ENCODE measurements around the gene TNFRSF13B.
"Not testable (repeated sequence)": the region's sequence is repeated elsewhere in the genome, so short reads cannot be mapped to it uniquely, and the experiment has no call there.

Gene TNFRSF13B

DNA sequence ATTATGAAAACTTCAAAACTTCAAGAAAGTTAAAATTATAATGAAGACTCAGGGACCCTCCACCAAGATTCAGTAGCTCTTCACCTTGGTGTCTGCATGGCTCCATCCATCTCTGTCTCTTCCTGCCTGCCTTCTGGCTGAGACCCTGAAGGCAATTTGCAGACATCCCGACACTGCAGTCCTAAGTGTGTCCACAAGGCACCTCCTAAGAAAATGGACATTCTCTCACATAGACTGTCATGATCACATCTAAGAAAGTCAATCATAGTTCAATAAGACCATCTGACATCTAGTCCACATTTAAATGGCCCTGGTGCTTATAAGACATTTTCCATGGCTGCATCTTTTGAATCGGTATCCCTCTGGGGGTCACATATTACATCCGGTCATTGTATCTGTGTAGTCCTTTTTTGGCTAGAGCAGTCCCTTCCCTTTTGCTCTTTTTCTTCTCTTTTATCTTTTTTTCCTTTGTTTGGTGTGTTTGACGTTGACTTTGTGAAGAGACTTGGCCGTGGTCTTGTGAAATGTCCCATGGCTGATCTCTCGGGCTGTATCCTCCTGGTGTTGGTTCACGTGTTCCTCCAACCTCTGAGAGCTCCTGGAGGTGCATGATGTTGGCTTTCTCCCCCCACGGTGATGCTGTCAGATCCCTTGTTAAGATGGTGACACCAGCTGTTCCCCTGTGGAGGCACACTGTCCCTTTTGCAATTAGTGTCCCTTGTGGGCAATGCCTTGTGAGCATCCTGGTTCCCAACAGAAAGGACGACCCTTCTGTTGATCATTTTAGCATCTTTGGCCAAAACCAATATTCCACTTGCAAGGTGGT is 5.0 kb upstream of the TNFRSF13B start:
- H3K27ac ChIP-seq (ENCODE audit: low read length), result no peak overlapping the region
- H3K27me3 ChIP-seq (ENCODE audit: low read depth, low read length), result no peaks in the 10 kb centered on the region
- H3K4me1 ChIP-seq (ENCODE audit: control insufficient read depth in 1 of 2, insufficient read depth in 2 of 2, low read length in 2 of 2), result no peaks in the 10 kb centered on the region
- no peaks in the 10 kb centered on the region for H3K9me3 ChIP-seq (ENCODE audit: control insufficient read depth in 1 of 2, low read length in 2 of 2)
- no peak overlapping the region for H3K4me3 ChIP-seq (ENCODE audit: low read depth in 1 of 2, low read length in 2 of 2)
- no peaks in the 10 kb centered on the region for H3K36me3 ChIP-seq (ENCODE audit: control insufficient read depth in 1 of 2, insufficient read depth in 2 of 2, low read length in 2 of 2)

- no peak overlapping the region for H3K4me3 ChIP-seq (ENCODE audit: low read depth in 1 of 2, low read length in 2 of 2)
- H3K4me1 ChIP-seq (ENCODE audit: control insufficient read depth in 1 of 2, insufficient read depth in 2 of 2, low read length in 2 of 2), result no peaks in the 10 kb centered on the region
- H3K9me3 ChIP-seq (ENCODE audit: control insufficient read depth in 1 of 2, low read length in 2 of 2), result no peaks in the 10 kb centered on the region
- H3K27ac ChIP-seq (ENCODE audit: low read length), result no peak overlapping the region
- no peaks in the 10 kb centered on the region for H3K36me3 ChIP-seq (ENCODE audit: control insufficient read depth in 1 of 2, insufficient read depth in 2 of 2, low read length in 2 of 2)
- H3K27me3 ChIP-seq (ENCODE audit: low read depth, low read length), result no peaks in the 10 kb centered on the region
These were observed 4.1 kb upstream of the TNFRSF13B start for GRCh38 chr17:16975744-16976625.

DNA sequence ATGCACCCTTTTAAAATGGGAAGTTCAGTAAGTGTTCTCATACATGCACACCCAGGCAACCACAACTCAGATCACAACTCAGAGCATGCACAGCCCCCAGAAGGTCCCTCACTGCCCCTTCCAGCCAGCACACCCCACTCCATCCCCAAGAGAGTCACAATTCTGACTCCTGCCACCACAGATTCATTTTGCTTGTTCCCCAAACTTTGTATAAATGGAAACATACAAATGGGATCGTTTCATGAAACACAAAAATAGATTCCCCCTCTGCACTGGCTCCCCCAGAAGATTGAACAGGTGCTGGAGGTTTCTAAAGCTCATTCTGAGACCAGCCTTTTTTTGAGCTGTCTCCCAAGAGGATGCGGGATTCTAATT is 3.3 kb upstream of the TNFRSF13B start:
- no peaks in the 10 kb centered on the region for H3K4me1 ChIP-seq (ENCODE audit: control insufficient read depth in 1 of 2, insufficient read depth in 2 of 2, low read length in 2 of 2)
- no peaks in the 10 kb centered on the region for H3K36me3 ChIP-seq (ENCODE audit: control insufficient read depth in 1 of 2, insufficient read depth in 2 of 2, low read length in 2 of 2)
- no peak overlapping the region for H3K4me3 ChIP-seq (ENCODE audit: low read depth in 1 of 2, low read length in 2 of 2)
- H3K9me3 ChIP-seq (ENCODE audit: control insufficient read depth in 1 of 2, low read length in 2 of 2), result no peaks in the 10 kb centered on the region
- no peaks in the 10 kb centered on the region for H3K27me3 ChIP-seq (ENCODE audit: low read depth, low read length)
- H3K27ac ChIP-seq (ENCODE audit: low read length), result no peak overlapping the region

DNA sequence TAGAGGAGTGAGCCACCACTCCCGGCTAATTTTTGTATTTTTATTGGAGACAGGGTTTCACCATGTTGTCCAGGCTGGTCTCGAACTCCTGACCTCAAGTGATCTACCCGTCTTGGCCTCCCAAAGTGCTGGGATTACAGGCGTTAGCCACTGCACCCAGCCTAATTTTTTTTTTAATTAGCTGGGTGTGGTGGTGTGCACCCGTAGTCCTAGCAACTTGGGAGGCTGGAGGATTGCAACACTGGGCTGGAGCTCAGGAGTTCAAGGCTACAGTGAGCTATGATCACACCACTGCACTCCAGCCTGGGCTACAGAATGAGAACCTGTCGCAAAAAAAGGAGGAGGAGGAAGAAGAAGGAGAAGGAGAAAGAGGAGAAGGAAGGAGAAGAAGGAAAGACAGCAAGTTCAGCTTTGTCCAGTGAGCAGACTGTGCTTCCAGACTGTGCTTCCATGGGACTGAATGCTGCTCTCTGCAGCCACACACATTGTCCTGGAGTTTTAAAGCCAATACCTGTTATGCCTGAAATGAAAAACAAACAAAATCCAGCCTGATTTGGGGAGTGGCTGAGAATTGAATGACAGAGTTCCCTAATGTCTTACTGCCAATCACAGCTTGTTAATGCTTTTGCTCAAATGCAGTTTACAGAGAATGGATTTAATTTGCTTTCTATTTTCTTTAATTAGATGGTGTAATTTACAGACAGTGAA is 2.8 kb upstream of the TNFRSF13B start:
- H3K9me3 ChIP-seq (ENCODE audit: control insufficient read depth in 1 of 2, low read length in 2 of 2), result no peaks in the 10 kb centered on the region
- H3K4me3 ChIP-seq (ENCODE audit: low read depth in 1 of 2, low read length in 2 of 2), result no peak overlapping the region
- no peak overlapping the region for H3K27ac ChIP-seq (ENCODE audit: low read length)
- H3K36me3 ChIP-seq (ENCODE audit: control insufficient read depth in 1 of 2, insufficient read depth in 2 of 2, low read length in 2 of 2), result no peaks in the 10 kb centered on the region
- H3K4me1 ChIP-seq (ENCODE audit: control insufficient read depth in 1 of 2, insufficient read depth in 2 of 2, low read length in 2 of 2), result no peaks in the 10 kb centered on the region
- no peaks in the 10 kb centered on the region for H3K27me3 ChIP-seq (ENCODE audit: low read depth, low read length)

GRCh38 chr17:16973760-16974540 is 2.0 kb upstream of the TNFRSF13B start:
- no peak overlapping the region for H3K4me3 ChIP-seq (ENCODE audit: low read depth in 1 of 2, low read length in 2 of 2)
- no peaks in the 10 kb centered on the region for H3K36me3 ChIP-seq (ENCODE audit: control insufficient read depth in 1 of 2, insufficient read depth in 2 of 2, low read length in 2 of 2)
- no peaks in the 10 kb centered on the region for H3K27me3 ChIP-seq (ENCODE audit: low read depth, low read length)
- H3K9me3 ChIP-seq (ENCODE audit: control insufficient read depth in 1 of 2, low read length in 2 of 2), result no peaks in the 10 kb centered on the region
- H3K27ac ChIP-seq (ENCODE audit: low read length), result no peak overlapping the region
- no peaks in the 10 kb centered on the region for H3K4me1 ChIP-seq (ENCODE audit: control insufficient read depth in 1 of 2, insufficient read depth in 2 of 2, low read length in 2 of 2)

DNA sequence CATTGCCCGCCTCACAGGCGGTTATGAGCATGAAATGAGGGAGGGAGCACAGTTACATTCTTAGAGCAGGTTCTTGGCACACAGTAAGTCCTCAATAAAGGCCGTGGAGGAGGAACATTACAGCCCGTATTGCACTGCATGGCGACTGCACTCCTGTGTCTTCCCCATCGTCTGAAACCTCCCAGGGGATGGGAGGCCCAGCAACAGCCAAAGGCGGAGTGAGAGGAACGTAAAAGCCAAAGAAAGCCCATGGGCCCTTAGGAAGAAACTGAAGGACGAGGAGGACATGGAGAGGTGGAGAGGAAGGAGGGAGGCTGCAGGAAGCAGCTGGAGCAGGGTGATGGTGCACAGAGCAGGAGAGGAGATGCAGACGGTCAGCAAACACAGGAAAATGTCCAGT is 1.1 kb upstream of the TNFRSF13B start:
- H3K4me3 ChIP-seq (ENCODE audit: low read depth in 1 of 2, low read length in 2 of 2); H3K36me3 ChIP-seq (ENCODE audit: control insufficient read depth in 1 of 2, insufficient read depth in 2 of 2, low read length in 2 of 2); H3K9me3 ChIP-seq (ENCODE audit: control insufficient read depth in 1 of 2, low read length in 2 of 2); H3K27me3 ChIP-seq (ENCODE audit: low read depth, low read length); H3K4me1 ChIP-seq (ENCODE audit: control insufficient read depth in 1 of 2, insufficient read depth in 2 of 2, low read length in 2 of 2); H3K27ac ChIP-seq (ENCODE audit: low read length): not testable (repeated sequence)

DNA sequence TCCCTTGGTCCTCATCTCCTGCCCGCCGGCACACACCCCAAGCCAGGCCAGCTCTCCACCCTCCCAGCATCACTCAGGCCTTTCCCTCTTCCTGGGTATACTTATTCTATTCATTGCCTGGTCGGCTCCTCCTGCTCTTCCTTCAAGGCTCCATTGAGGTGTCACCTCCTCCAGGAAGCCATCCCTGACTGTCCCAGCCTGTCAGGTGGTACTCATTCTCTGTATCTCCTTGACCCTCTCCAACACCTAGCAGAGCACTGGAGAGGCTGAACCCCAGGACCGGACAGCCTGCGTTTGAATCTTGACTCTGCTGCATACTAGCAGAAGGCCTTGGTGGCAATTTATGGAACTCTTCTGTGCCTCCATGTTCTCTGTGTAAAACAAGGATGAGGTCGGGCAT is 428 bp upstream of the TNFRSF13B start:
- Histone ChIP-seq H3K4me3 (ENCODE audit: low read depth in 1 of 2, low read length in 2 of 2) (no peak overlapping the region), H3K4me1 (ENCODE audit: control insufficient read depth in 1 of 2, insufficient read depth in 2 of 2, low read length in 2 of 2) (no peaks in the 10 kb centered on the region), H3K27me3 (ENCODE audit: low read depth, low read length) (no peaks in the 10 kb centered on the region), H3K9me3 (ENCODE audit: control insufficient read depth in 1 of 2, low read length in 2 of 2) (no peaks in the 10 kb centered on the region), H3K36me3 (ENCODE audit: control insufficient read depth in 1 of 2, insufficient read depth in 2 of 2, low read length in 2 of 2) (no peaks in the 10 kb centered on the region), H3K27ac (ENCODE audit: low read length) (no peak overlapping the region)

DNA sequence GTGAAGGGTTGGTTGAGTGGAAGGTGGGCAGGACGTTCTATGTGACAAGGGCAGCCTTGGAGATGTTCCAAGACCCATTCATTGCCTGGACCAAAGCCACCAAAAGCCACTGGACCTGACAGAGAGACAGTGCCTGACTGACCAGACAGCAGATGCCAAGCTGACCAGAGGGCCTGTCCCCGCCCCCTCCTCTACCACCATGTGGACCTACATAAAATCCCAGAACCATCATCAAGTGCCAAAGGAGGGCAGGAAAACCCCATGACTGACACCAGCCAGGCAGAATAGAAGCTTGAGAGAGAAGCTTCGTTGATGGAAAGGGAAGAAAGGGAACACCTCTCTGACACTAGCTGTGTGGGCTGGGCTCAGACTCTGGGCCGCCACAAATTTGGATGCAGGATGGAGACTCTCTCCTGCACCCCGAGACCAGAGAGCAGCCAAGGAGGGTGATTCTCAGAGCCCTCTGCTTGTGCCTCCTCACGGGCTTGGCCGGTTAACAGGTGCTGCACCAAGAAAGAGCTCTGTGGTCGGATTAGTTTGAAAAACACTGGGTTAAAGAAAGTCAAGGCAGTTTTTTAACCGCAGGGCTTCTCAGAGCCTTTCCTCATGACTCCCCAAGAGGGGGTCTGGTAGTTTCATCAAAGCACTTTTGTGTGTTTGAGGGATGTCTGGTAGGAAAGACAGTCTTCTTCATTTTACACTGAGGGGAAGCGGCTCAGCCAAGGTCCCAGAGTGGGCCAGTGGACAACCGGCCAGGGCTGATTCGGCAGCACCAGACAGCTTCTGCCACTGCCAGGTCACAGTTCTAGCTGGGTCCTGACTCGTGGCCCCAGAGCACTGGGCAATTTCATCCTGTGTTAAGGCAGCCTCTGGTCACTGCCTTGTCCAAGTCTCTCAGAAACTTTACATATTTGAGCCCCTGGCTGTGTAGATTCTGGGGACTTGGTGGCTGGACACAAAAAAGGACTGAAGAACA is 1.7 kb downstream of the TNFRSF13B start:
- Histone ChIP-seq H3K9me3 (ENCODE audit: control insufficient read depth in 1 of 2, low read length in 2 of 2) (no peaks in the 10 kb centered on the region), H3K4me1 (ENCODE audit: control insufficient read depth in 1 of 2, insufficient read depth in 2 of 2, low read length in 2 of 2) (no peaks in the 10 kb centered on the region), H3K4me3 (ENCODE audit: low read depth in 1 of 2, low read length in 2 of 2) (no peak overlapping the region), H3K27me3 (ENCODE audit: low read depth, low read length) (no peaks in the 10 kb centered on the region), H3K36me3 (ENCODE audit: control insufficient read depth in 1 of 2, insufficient read depth in 2 of 2, low read length in 2 of 2) (no peaks in the 10 kb centered on the region), H3K27ac (ENCODE audit: low read length) (no peak overlapping the region)

DNA sequence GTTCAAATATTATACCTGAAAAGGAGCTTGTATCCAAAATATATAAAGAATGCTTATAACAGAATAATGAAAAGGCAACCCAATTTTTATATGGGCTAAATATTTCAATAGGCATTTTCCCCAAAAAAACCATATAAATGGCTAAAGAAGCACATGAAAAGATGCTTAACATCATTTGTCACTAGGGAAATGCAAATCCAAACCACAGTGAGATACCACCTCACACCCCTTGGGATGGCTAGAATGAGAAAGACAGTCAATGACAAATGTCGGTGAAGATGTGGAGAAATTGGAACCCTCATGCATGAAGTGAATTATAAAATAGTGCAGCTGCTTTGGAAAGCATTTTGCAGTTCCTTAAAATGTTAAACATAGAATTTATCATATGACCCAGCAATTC is 3.1 kb downstream of the TNFRSF13B start:
- H3K27ac ChIP-seq (ENCODE audit: low read length), result no peak overlapping the region
- no peak overlapping the region for H3K4me3 ChIP-seq (ENCODE audit: low read depth in 1 of 2, low read length in 2 of 2)
- no peaks in the 10 kb centered on the region for H3K9me3 ChIP-seq (ENCODE audit: control insufficient read depth in 1 of 2, low read length in 2 of 2)
- no peaks in the 10 kb centered on the region for H3K4me1 ChIP-seq (ENCODE audit: control insufficient read depth in 1 of 2, insufficient read depth in 2 of 2, low read length in 2 of 2)
- no peaks in the 10 kb centered on the region for H3K36me3 ChIP-seq (ENCODE audit: control insufficient read depth in 1 of 2, insufficient read depth in 2 of 2, low read length in 2 of 2)
- H3K27me3 ChIP-seq (ENCODE audit: low read depth, low read length), result no peaks in the 10 kb centered on the region

DNA sequence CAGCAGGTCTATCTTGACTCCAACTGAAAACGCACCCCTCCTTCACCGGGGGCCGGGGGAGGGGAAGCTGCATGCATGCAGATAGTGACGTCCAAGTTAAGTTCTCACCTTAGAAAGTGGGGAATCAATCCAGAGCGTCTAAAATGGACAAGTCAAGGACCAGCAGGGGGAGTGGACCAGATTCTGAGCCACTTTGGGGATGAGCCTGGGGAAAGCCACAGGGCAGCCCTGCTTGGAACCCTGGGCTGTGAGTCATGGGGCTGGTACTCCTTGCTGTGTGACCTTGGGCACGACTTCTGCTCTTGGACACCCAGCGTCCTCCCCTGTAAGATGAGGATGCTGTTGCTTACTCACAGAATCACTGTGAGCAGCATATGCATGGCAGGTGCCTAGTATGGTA is 9.1 kb downstream of the TNFRSF13B start:
- Histone ChIP-seq H3K4me1 (ENCODE audit: control insufficient read depth in 1 of 2, insufficient read depth in 2 of 2, low read length in 2 of 2) (no peaks in the 10 kb centered on the region), H3K36me3 (ENCODE audit: control insufficient read depth in 1 of 2, insufficient read depth in 2 of 2, low read length in 2 of 2) (no peaks in the 10 kb centered on the region), H3K27me3 (ENCODE audit: low read depth, low read length) (no peaks in the 10 kb centered on the region), H3K9me3 (ENCODE audit: control insufficient read depth in 1 of 2, low read length in 2 of 2) (peaks cover 0 to 8% of the 10 kb centered on the region in 2 donors), H3K27ac (ENCODE audit: low read length) (no peak overlapping the region), H3K4me3 (ENCODE audit: low read depth in 1 of 2, low read length in 2 of 2) (no peak overlapping the region)
